ENCODE measurements around the gene NDRG2. TPM values are rescaled to one million over a fixed set of nuclear protein-coding genes. Genes with fewer than 3 reads are reported as not detected.

Gene NDRG2
- total RNA-seq (2014; rRNA removed; shearing (Covaris generic); ENCODE audit: low replicate concordance), result 14.4 and 31.3 TPM in 2 replicates

- DNase-seq (ENCODE audit: low read depth), result peak; percentile 16
- in situ Hi-C loops (cut with HindIII; ENCODE audit: low pct_unique_long_range_greater_than_20kb, low sequenced_read_pairs), result no loop called here
These were observed at the start of gene NDRG2 for GRCh38 chr14:21024585-21025370. NDRG2 (minus strand) TSS chr14:21025061; CDS start chr14:21023315, 1,746 bp downstream.

GRCh38 chr14:21073921-21074320 is 49.1 kb upstream of the NDRG2 start:
- DNase-seq (ENCODE audit: low read depth), result no peak
- in situ Hi-C loops (cut with HindIII; ENCODE audit: low pct_unique_long_range_greater_than_20kb, low sequenced_read_pairs), result no loop called here

- DNase-seq (ENCODE audit: low read depth), result no peak
- in situ Hi-C loops (cut with HindIII; ENCODE audit: low pct_unique_long_range_greater_than_20kb, low sequenced_read_pairs), result no loop called here
These were observed 48.0 kb upstream of the NDRG2 start for GRCh38 chr14:21072781-21073339.

GRCh38 chr14:21072031-21072473 is 47.2 kb upstream of the NDRG2 start:
- DNase-seq (ENCODE audit: low read depth), result no peak
- in situ Hi-C loops (cut with HindIII; ENCODE audit: low pct_unique_long_range_greater_than_20kb, low sequenced_read_pairs), result no loop called here

GRCh38 chr14:21071225-21072030 is 46.6 kb upstream of the NDRG2 start:
- DNase-seq (ENCODE audit: low read depth), result peak; percentile 77
- in situ Hi-C loops (cut with HindIII; ENCODE audit: low pct_unique_long_range_greater_than_20kb, low sequenced_read_pairs), result no loop called here

- DNase-seq (ENCODE audit: low read depth), result peak; percentile 58
- in situ Hi-C loops (cut with HindIII; ENCODE audit: low pct_unique_long_range_greater_than_20kb, low sequenced_read_pairs), result no loop called here
These were observed 45.9 kb upstream of the NDRG2 start for GRCh38 chr14:21070610-21071224.

GRCh38 chr14:21070083-21070609 is 45.3 kb upstream of the NDRG2 start, which contains the start of gene ARHGEF40:
ARHGEF40 (plus strand) TSS chr14:21070304; CDS start chr14:21070397, 93 bp downstream.
- DNase-seq (ENCODE audit: low read depth), result peak; percentile 57
- in situ Hi-C loops (cut with HindIII; ENCODE audit: low pct_unique_long_range_greater_than_20kb, low sequenced_read_pairs), result no loop called here

GRCh38 chr14:21069388-21070082 is 44.7 kb upstream of the NDRG2 start:
- DNase-seq (ENCODE audit: low read depth), result no peak
- in situ Hi-C loops (cut with HindIII; ENCODE audit: low pct_unique_long_range_greater_than_20kb, low sequenced_read_pairs), result no loop called here

GRCh38 chr14:21068521-21069387 is 43.9 kb upstream of the NDRG2 start:
- in situ Hi-C loops (cut with HindIII; ENCODE audit: low pct_unique_long_range_greater_than_20kb, low sequenced_read_pairs), result no loop called here
- no peak for DNase-seq (ENCODE audit: low read depth)

- in situ Hi-C loops (cut with HindIII; ENCODE audit: low pct_unique_long_range_greater_than_20kb, low sequenced_read_pairs), result no loop called here
- no peak for DNase-seq (ENCODE audit: low read depth)
These were observed 42.1 kb upstream of the NDRG2 start for GRCh38 chr14:21066882-21067502.

- in situ Hi-C loops (cut with HindIII; ENCODE audit: low pct_unique_long_range_greater_than_20kb, low sequenced_read_pairs), result no loop called here
- DNase-seq (ENCODE audit: low read depth), result no peak
These were observed 38.6 kb upstream of the NDRG2 start for GRCh38 chr14:21063479-21063878.

- no peak for DNase-seq (ENCODE audit: low read depth)
- in situ Hi-C loops (cut with HindIII; ENCODE audit: low pct_unique_long_range_greater_than_20kb, low sequenced_read_pairs), result no loop called here
These were observed 36.4 kb upstream of the NDRG2 start for GRCh38 chr14:21061347-21061668.

- in situ Hi-C loops (cut with HindIII; ENCODE audit: low pct_unique_long_range_greater_than_20kb, low sequenced_read_pairs), result no loop called here
- no peak for DNase-seq (ENCODE audit: low read depth)
These were observed 35.9 kb upstream of the NDRG2 start for GRCh38 chr14:21060614-21061346.

GRCh38 chr14:21059842-21060613 is 35.2 kb upstream of the NDRG2 start:
- no peak for DNase-seq (ENCODE audit: low read depth)
- in situ Hi-C loops (cut with HindIII; ENCODE audit: low pct_unique_long_range_greater_than_20kb, low sequenced_read_pairs), result no loop called here

- no peak for DNase-seq (ENCODE audit: low read depth)
- in situ Hi-C loops (cut with HindIII; ENCODE audit: low pct_unique_long_range_greater_than_20kb, low sequenced_read_pairs), result no loop called here
These were observed 34.0 kb upstream of the NDRG2 start for GRCh38 chr14:21058903-21059302.

All from Caki2 (cell line).